Measurements from ENCODE around the gene PFDN5.

Gene PFDN5

DNA sequence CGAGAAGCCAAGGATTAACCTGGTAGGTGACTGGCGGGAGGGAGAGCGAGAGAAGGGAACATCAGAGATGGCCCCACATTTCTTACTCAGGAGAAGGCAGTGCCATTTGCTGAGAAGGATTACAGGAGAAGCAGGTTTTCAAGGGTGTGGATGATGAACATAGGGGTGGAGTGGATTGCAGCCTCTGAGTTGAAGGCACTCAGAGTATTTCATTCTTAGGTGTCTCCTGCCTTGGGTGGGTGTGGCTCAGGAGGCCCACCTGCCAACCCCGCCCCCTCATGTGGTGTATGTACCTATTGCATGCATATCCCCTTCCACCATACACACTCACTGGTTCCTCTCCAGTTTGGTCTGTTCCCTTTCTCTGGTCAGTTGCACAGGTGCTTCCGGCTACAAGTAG is 20.9 kb upstream of the PFDN5 start:
- DNase-seq (ENCODE audit: extremely low read depth, low read depth): no peak
- TF ChIP-seq, protein P1, sequence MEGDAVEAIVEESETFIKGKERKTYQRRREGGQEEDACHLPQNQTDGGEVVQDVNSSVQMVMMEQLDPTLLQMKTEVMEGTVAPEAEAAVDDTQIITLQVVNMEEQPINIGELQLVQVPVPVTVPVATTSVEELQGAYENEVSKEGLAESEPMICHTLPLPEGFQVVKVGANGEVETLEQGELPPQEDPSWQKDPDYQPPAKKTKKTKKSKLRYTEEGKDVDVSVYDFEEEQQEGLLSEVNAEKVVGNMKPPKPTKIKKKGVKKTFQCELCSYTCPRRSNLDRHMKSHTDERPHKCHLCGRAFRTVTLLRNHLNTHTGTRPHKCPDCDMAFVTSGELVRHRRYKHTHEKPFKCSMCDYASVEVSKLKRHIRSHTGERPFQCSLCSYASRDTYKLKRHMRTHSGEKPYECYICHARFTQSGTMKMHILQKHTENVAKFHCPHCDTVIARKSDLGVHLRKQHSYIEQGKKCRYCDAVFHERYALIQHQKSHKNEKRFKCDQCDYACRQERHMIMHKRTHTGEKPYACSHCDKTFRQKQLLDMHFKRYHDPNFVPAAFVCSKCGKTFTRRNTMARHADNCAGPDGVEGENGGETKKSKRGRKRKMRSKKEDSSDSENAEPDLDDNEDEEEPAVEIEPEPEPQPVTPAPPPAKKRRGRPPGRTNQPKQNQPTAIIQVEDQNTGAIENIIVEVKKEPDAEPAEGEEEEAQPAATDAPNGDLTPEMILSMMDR (IDR thresholded peaks at IDR 0.05; ENCODE audit: low read depth, low read length): no peak

DNA sequence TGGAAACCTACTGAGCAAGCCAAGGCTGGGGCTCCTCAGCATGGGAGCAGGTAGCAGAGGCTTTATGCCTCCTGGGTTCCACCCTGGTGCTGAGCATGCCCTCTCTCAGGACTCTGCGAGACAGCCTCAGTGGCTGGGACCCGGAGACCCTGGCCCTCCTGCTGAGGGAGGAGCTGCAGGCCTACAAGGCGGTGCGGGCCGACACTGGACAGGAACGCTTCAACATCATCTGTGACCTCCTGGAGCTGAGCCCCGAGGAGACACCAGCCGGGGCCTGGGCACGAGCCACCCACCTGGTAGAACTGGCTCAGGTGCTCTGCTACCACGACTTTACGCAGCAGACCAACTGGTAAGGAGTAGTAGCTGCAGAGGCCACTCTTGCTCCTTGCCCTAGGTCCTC is 18.8 kb upstream of the PFDN5 start:
- TF ChIP-seq, protein P1 (IDR thresholded peaks at IDR 0.05; ENCODE audit: low read depth, low read length): no peak
- DNase-seq (ENCODE audit: extremely low read depth, low read depth): no peak

DNA sequence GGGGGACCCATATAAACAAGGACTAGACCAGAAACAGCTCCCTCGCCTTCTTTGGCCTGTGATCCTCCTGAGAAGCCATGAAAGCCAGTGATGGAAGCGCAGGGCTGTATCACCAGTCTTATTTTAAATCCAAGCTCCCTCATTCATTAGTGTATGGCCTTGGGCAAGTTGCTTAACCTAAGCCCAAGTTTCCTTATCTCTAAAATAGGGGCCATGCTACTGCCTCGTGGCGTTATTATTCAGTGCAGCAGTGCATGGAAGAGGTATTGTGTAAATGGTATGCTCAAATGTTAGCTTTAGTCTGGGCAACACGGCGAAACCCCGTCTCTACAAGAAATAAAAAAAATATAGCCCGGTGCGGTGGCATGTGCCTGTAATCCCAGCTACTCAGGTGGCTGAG is 17.4 kb upstream of the PFDN5 start:
- TF ChIP-seq, protein P1 (IDR thresholded peaks at IDR 0.05; ENCODE audit: low read depth, low read length): no peak
- DNase-seq (ENCODE audit: extremely low read depth, low read depth): no peak

DNA sequence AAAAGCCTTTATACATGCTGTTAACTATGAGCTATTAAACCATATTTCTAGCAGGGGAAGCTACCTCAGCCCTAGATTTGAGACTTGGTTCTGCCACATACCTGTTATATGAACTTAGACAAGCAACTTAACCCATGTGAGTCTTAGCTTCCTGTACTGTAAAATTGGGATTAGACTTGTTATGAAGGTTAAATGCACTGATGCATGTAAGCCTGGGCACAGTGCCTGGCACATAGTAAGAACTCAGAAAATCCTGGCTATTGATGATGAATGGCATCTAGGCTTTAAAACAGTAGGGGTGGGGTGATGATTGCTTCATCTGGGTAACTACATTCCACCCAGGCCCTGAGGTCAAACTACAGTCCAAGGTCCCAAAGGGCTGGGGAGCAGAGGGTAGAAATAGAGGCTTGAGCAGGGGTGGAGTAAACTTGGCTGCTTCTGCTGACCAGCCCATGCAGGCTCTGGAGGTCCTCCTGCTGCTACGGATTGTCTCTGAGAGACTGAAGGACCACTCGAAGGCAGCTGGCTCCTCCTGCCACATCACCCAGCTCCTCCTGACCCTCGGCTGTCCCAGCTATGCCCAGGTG is 16.0 kb upstream of the PFDN5 start:
- DNase-seq (ENCODE audit: extremely low read depth, low read depth): no peak
- TF ChIP-seq, protein P1 (IDR thresholded peaks at IDR 0.05; ENCODE audit: low read depth, low read length): no peak

DNA sequence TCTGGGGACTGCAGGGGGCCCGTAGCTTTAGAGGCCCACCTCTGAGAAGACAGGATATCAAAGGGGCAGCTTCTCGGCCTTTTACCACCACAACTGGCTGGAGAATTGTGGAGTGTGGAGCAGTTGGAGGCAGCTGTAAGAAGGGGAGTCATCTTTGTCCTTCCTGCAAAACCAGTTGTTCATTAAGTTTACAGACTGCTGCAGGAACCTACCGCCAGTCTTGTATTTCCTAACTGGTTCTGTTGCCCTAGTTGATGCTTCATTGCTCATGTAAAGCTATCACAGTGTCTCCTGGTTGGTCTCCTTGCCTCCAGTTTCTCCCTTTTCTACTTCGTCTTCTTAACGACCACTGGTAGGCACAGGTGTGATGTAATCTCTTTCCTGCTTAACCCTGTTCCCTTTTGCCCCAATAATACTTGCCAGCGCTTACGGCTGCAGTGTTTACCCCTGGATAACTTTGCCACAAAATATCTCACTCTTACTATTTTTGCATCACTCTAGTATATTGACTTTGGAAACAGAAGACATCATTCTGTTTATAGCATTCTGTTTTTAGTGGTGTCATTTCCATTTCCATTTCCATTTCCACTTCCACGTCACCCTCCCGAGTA is 15.3 kb upstream of the PFDN5 start:
- DNase-seq (ENCODE audit: extremely low read depth, low read depth): no peak
- TF ChIP-seq, protein P1 (IDR thresholded peaks at IDR 0.05; ENCODE audit: low read depth, low read length): no peak

DNA sequence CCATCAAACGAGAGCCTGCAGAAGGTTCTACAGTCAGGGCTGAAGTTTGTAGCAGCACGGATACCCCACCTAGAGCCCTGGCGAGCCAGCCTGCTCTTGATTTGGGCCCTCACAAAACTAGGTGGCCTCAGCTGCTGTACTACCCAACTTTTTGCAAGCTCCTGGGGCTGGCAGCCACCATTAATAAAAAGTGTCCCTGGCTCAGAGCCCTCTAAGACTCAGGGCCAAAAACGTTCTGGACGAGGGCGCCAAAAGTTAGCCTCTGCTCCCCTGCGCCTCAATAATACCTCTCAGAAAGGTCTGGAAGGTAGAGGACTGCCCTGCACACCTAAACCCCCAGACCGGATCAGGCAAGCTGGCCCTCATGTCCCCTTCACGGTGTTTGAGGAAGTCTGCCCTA is 8.9 kb upstream of the PFDN5 start:
- TF ChIP-seq, protein P1 (IDR thresholded peaks at IDR 0.05; ENCODE audit: low read depth, low read length): no peak
- no peak for DNase-seq (ENCODE audit: extremely low read depth, low read depth)

DNA sequence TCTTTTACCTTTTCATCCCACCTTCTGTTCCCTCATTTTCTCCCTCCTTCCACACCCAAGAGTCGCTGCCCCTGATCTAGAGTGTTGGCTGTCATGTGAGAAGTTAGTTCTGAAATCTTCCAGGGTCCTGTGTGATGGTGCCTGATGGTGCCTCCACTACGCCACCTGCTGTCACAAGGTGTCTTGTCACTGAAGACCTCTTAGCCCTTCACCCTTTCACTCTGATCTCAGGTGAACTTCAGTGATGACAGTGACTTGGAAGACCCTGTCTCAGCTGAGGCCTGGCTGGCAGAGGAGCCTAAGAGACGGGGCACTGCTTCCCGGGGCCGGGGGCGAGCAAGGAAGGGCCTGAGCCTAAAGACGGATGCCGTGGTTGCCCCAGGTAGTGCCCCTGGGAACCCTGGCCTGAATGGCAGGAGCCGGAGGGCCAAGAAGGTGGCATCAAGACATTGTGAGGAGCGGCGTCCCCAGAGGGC is 7.6 kb upstream of the PFDN5 start:
- TF ChIP-seq, protein P1 (IDR thresholded peaks at IDR 0.05; ENCODE audit: low read depth, low read length): peak; percentile 73
- DNase-seq (ENCODE audit: extremely low read depth, low read depth): no peak

Measured in AG09319 (cell line).